ENCODE results near the gene ACAD11.

- peak; percentile 91 for TF ChIP-seq CTCF (conservative IDR thresholded peaks at IDR 0.05; ENCODE audit: low read length)
- no peak for TF ChIP-seq EZH2phosphoT487 (IDR thresholded peaks at IDR 0.05; ENCODE audit: borderline replicate concordance, low read depth, low read length)
Measured at GRCh38 chr3:132535575-132536441, 123.8 kb downstream of the ACAD11 start.

All from OCI-LY7 (cell line).